ENCODE measurements around the gene PECR. TPM values are rescaled to one million over a fixed set of nuclear protein-coding genes. Genes with fewer than 3 reads are reported as not detected.

PECR gene
- total and polyA plus RNA-seq, 2 of the 13 experiments (the other 11 are each of a cell fraction or from before 2014, with no cell fraction given), result 151 to 153 TPM

- TF ChIP-seq MIER2 (CRISPR knock-in tag; IDR thresholded peaks at IDR 0.05) (no peak), NBN (conservative IDR thresholded peaks at IDR 0.05) (no peak), FLYWCH1 (CRISPR knock-in tag; IDR thresholded peaks at IDR 0.05) (no peak), ZUFSP (CRISPR knock-in tag; IDR thresholded peaks at IDR 0.05; ENCODE audit: borderline replicate concordance) (no peak), GTF3A (CRISPR knock-in tag; conservative IDR thresholded peaks at IDR 0.05) (no peak), MAX (IDR thresholded peaks at IDR 0.05) (no peak), BRD4 (CRISPR knock-in tag; IDR thresholded peaks at IDR 0.05) (no peak), GATAD2A (CRISPR knock-in tag; IDR thresholded peaks at IDR 0.05) (no peak), SP5 (CRISPR knock-in tag; IDR thresholded peaks at IDR 0.05; ENCODE audit: borderline replicate concordance, low read depth) (no peak), HES4 (CRISPR knock-in tag; IDR thresholded peaks at IDR 0.05; ENCODE audit: borderline replicate concordance) (no peak), MEF2D (CRISPR knock-in tag; IDR thresholded peaks at IDR 0.05) (no peak), ZNF615 (CRISPR knock-in tag; IDR thresholded peaks at IDR 0.05; ENCODE audit: borderline replicate concordance) (no peak), ZNF672 (CRISPR knock-in tag; IDR thresholded peaks at IDR 0.05) (no peak), PCBP1 (IDR thresholded peaks at IDR 0.05; ENCODE audit: borderline replicate concordance, low read depth, low read length) (no peak), ZBTB26 (CRISPR knock-in tag; IDR thresholded peaks at IDR 0.05; ENCODE audit: borderline replicate concordance) (no peak)
- TF ChIP-seq, protein P1, sequence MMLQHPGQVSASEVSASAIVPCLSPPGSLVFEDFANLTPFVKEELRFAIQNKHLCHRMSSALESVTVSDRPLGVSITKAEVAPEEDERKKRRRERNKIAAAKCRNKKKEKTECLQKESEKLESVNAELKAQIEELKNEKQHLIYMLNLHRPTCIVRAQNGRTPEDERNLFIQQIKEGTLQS (CRISPR knock-in tag; IDR thresholded peaks at IDR 0.05), result no peak
- no peak overlapping the region for H3K4me3 ChIP-seq (replicated peaks in 1 of 3; ENCODE audit: insufficient read depth in 1 of 3, low read depth in 2 of 3, low read length in 3 of 3)
- H3K4me1 ChIP-seq (ENCODE audit: insufficient read depth, low read length), result peaks cover 13% of the 10 kb centered on the region
- BruUV-seq (replicated peaks), result no TSS peak
- FAIRE-seq (no peak), ATAC-seq (no peak), DNase-seq (ENCODE audit: low spot score) (no peak)
- no peak overlapping the region for H3K9ac ChIP-seq (ENCODE audit: insufficient read depth, low read depth, low read length)
- no peak overlapping the region for H3K4me2 ChIP-seq (ENCODE audit: low read depth, low read length)
- no peaks in the 10 kb centered on the region for H3K27me3 ChIP-seq (ENCODE audit: control insufficient read depth in 1 of 2, insufficient read depth in 2 of 2, low read length in 2 of 2)
- H3K27ac ChIP-seq (ENCODE audit: extremely low read length, insufficient read depth, low read length), result no peak overlapping the region
- H3K36me3 ChIP-seq (replicated peaks in 1 of 2; ENCODE audit: control insufficient read depth in 1 of 2, insufficient read depth in 2 of 2, low read length in 2 of 2), result peaks cover 24 to 65% of the 10 kb centered on the region in 2 experiments
- no peaks in the 10 kb centered on the region for H4K20me1 ChIP-seq (ENCODE audit: insufficient read depth, low read length)
- peaks cover 9% of the 10 kb centered on the region for H3K79me2 ChIP-seq (ENCODE audit: insufficient read depth, low read length)
- 94% methylated on average over 1 of the region's 1 CpG for WGBS (ENCODE audit: low lambda C conversion rate)
- POLR2A ChIA-PET, result no interaction called here
- in situ Hi-C loops (cut with HindIII; ENCODE audit: extremely low pct_ligation_motif_present, low pct_unique_long_range_greater_than_20kb), result no loop called here
- intact Hi-C loops (cut with micrococcal nuclease; ENCODE audit: unreplicated experiment), result no loop called here
- CTCF ChIA-PET (ENCODE audit: low intra/inter-chr PET ratio, low total read pairs), result no interaction called here
- no peak overlapping the region for H2AFZ ChIP-seq (ENCODE audit: low read length)
- H3K9me3 ChIP-seq (ENCODE audit: low read length), result no peaks in the 10 kb centered on the region
These were observed 84.4 kb downstream of the PECR start for GRCh38 chr2:215997219-215997618.
